ENCODE results near the gene SCN4B. TPM values are rescaled to one million over a fixed set of nuclear protein-coding genes. Genes with fewer than 3 reads are reported as not detected.

The SCN4B gene
- total and polyA plus RNA-seq, 2 of the 4 experiments (the other 2 are of a cell fraction): 0.18 to 0.44 TPM

DNA sequence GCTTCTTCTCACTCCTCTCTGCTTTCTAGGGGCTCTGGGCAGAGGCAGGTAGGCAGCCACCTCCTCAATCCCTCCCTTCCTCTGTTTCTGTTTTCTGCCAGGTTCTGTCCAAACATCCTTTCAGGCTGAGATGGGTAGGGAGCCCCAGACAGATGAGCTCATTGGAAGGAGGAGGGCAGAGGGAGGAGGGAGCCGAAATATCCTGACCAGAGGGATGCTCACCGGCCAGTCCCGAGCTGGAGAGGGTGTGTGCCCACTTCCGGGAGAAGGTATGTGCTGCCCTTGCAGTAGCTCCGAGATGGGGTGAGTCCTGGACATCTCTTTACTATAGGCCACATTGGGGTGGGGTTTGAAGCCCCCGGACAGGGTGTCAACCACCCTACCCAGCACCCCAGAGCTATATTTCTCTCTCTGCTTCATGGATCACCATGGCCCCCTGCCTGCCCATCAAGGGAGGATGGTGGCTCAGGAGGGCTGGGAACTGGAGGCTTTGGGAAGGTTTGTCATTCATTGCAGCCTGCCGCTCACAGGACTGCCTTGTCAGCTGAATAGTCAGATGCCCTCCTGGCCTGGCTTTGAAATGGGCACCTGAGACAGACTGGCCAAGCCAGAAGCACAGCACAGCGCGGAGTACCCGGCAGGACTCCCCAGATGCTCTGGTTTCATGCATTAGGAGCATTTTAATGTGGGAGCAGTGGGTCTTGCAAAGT lies 4.7 kb upstream of the SCN4B start:
- Histone ChIP-seq H3K56ac (ENCODE audit: extremely low read depth, insufficient read depth, low read length) (no peak overlapping the region), H4K91ac (ENCODE audit: insufficient read depth, low read depth, low read length) (no peak overlapping the region), H2BK120ac (ENCODE audit: low read depth, low read length) (no peak overlapping the region), H3K18ac (ENCODE audit: low read depth, low read length) (no peak overlapping the region), H3K27me3 (ENCODE audit: control insufficient read depth, insufficient read depth, low read length) (peaks cover 84% of the 10 kb centered on the region), H3K23ac (ENCODE audit: low read depth, low read length) (no peak overlapping the region), H2AK5ac (ENCODE audit: low read depth, low read length) (no peak overlapping the region), H3K4me2 (ENCODE audit: low read depth, low read length) (no peak overlapping the region), H2BK5ac (ENCODE audit: low read depth, low read length, poor library complexity, severe bottlenecking) (no peak overlapping the region), H4K5ac (ENCODE audit: low read depth, low read length) (no peak overlapping the region), H3K9me1 (ENCODE audit: insufficient read depth, low read length) (no peaks in the 10 kb centered on the region), H3K14ac (replicated peaks; ENCODE audit: low read depth, low read length) (no peak overlapping the region), H3K4me1 (ENCODE audit: control insufficient read depth, insufficient read depth, low read length) (no peaks in the 10 kb centered on the region; the same call in 1 of the 2 replicates), H4K20me1 (ENCODE audit: insufficient read depth, low read length) (no peaks in the 10 kb centered on the region), H4K8ac (ENCODE audit: low read depth in 2 of 2, low read length in 2 of 2) (no peak overlapping the region), H3K9ac (ENCODE audit: low read depth, low read length) (no peak overlapping the region), H3K79me1 (ENCODE audit: low read depth in 1 of 2, low read length in 2 of 2) (no peaks in the 10 kb centered on the region), H3K4me3 (ENCODE audit: insufficient read depth, low read depth, low read length) (no peak overlapping the region), H2BK15ac (ENCODE audit: low read depth, low read length) (no peak overlapping the region), H2BK20ac (ENCODE audit: low read depth, low read length) (no peak overlapping the region), H3K4ac (ENCODE audit: low read depth, low read length) (no peak overlapping the region), H3K9me3 (ENCODE audit: control insufficient read depth, insufficient read depth, low read length) (no peaks in the 10 kb centered on the region), H2AFZ (replicated peaks; ENCODE audit: low read length, poor library complexity) (no peak overlapping the region), H3K36me3 (ENCODE audit: control insufficient read depth, insufficient read depth, low read length) (no peaks in the 10 kb centered on the region), H2AK9ac (replicated peaks; ENCODE audit: low read depth, low read length, poor library complexity) (no peak overlapping the region), H3K27ac (ENCODE audit: insufficient read depth, low read length) (no peak overlapping the region)
- no peak for TF ChIP-seq MAZ (IDR thresholded peaks at IDR 0.05; ENCODE audit: borderline replicate concordance, low read depth, low read length)
- TF ChIP-seq SMC3 (IDR thresholded peaks at IDR 0.05; ENCODE audit: low read depth, low read length): no peak
- TF ChIP-seq, protein P1, sequence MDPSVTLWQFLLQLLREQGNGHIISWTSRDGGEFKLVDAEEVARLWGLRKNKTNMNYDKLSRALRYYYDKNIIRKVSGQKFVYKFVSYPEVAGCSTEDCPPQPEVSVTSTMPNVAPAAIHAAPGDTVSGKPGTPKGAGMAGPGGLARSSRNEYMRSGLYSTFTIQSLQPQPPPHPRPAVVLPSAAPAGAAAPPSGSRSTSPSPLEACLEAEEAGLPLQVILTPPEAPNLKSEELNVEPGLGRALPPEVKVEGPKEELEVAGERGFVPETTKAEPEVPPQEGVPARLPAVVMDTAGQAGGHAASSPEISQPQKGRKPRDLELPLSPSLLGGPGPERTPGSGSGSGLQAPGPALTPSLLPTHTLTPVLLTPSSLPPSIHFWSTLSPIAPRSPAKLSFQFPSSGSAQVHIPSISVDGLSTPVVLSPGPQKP (IDR thresholded peaks at IDR 0.05; ENCODE audit: borderline replicate concordance, low read depth, low read length): no peak
- no peak for TF ChIP-seq RCOR1 (IDR thresholded peaks at IDR 0.05; ENCODE audit: insufficient replicate concordance, low read length)
- no peak for TF ChIP-seq BHLHE40 (IDR thresholded peaks at IDR 0.05; ENCODE audit: low read depth, low read length)
- no peak for TF ChIP-seq CHD1 (IDR thresholded peaks at IDR 0.05; ENCODE audit: low read depth, low read length)
- TF ChIP-seq, protein P2, sequence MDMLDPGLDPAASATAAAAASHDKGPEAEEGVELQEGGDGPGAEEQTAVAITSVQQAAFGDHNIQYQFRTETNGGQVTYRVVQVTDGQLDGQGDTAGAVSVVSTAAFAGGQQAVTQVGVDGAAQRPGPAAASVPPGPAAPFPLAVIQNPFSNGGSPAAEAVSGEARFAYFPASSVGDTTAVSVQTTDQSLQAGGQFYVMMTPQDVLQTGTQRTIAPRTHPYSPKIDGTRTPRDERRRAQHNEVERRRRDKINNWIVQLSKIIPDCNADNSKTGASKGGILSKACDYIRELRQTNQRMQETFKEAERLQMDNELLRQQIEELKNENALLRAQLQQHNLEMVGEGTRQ (IDR thresholded peaks at IDR 0.05; ENCODE audit: low read depth, low read length): no peak
- TF ChIP-seq MAFK (IDR thresholded peaks at IDR 0.05; ENCODE audit: low read depth, low read length): no peak
- TF ChIP-seq MXI1 (IDR thresholded peaks at IDR 0.05; ENCODE audit: borderline replicate concordance, low read depth, low read length): no peak
- TF ChIP-seq, protein P3, sequence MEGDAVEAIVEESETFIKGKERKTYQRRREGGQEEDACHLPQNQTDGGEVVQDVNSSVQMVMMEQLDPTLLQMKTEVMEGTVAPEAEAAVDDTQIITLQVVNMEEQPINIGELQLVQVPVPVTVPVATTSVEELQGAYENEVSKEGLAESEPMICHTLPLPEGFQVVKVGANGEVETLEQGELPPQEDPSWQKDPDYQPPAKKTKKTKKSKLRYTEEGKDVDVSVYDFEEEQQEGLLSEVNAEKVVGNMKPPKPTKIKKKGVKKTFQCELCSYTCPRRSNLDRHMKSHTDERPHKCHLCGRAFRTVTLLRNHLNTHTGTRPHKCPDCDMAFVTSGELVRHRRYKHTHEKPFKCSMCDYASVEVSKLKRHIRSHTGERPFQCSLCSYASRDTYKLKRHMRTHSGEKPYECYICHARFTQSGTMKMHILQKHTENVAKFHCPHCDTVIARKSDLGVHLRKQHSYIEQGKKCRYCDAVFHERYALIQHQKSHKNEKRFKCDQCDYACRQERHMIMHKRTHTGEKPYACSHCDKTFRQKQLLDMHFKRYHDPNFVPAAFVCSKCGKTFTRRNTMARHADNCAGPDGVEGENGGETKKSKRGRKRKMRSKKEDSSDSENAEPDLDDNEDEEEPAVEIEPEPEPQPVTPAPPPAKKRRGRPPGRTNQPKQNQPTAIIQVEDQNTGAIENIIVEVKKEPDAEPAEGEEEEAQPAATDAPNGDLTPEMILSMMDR (conservative IDR thresholded peaks at IDR 0.05; ENCODE audit: low read depth, low read length): no peak
- TF ChIP-seq POLR2A (IDR thresholded peaks at IDR 0.05; ENCODE audit: low read depth, low read length): no peak
- TF ChIP-seq CEBPB (IDR thresholded peaks at IDR 0.05; ENCODE audit: low read depth, low read length): no peak
- TF ChIP-seq RFX5 (IDR thresholded peaks at IDR 0.05; ENCODE audit: low read depth, low read length): no peak
- ATAC-seq (ENCODE audit: low read depth) (no peak), DNase-seq (no peak)
- ChIA-PET POLR2A (ENCODE audit: unreplicated experiment) (no interaction called here), CTCF (no interaction called here)
- intact Hi-C loops (cut with micrococcal nuclease) (no loop called here), in situ Hi-C loops (cut with MboI; ENCODE audit: low sequenced_read_pairs) (no loop called here), dilution Hi-C loops (cut with HindIII; ENCODE audit: low sequenced_read_pairs, unreplicated experiment) (no loop called here)
- no TSS peak for BruUV-seq (replicated peaks)
- 51% methylated on average over 3 of the region's 10 CpGs; no CpG with 5 or more reads in 1 of the 2 experiments for WGBS, 2 experiments (ENCODE audit: extremely low coverage in 2 of 2, insufficient read length in 1 of 2)
